Ishikawa (cell line): ENCODE measurements around the gene DPH2.

Experiments
- CEBPB ChIP-seq: IDR thresholded peaks from 2 replicates; pipeline ENCODE4 v1.6.1; 2012
- CREB1 ChIP-seq: IDR thresholded peaks from 2 replicates; pipeline ENCODE4 v1.6.1; 2012; ENCODE audit warnings: low read depth
- EGR1 ChIP-seq: IDR thresholded peaks from 2 replicates; pipeline ENCODE4 v1.6.1; 2012
- EP300 ChIP-seq: IDR thresholded peaks from 2 replicates; pipeline ENCODE4 v1.6.1; 2012; ENCODE audit warnings: borderline replicate concordance
- FOXM1 ChIP-seq: IDR thresholded peaks from 2 replicates; pipeline ENCODE4 v1.6.1; 2012; ENCODE audit warnings: low read depth, borderline replicate concordance
- MAX ChIP-seq: IDR thresholded peaks from 2 replicates; pipeline ENCODE4 v1.6.1; 2012
- NFIC ChIP-seq: IDR thresholded peaks from 2 replicates; pipeline ENCODE4 v1.6.1; 2012
- RAD21 ChIP-seq: IDR thresholded peaks from 2 replicates; pipeline ENCODE4 v1.6.1; 2012; ENCODE audit warnings: low read depth
- TAF1 ChIP-seq: IDR thresholded peaks from 2 replicates; pipeline ENCODE4 v1.6.1; 2012; ENCODE audit warnings: low read depth, mild to moderate bottlenecking
- TCF12 ChIP-seq: IDR thresholded peaks from 2 replicates; pipeline ENCODE4 v1.6.1; 2012; ENCODE audit warnings: low read depth
- TEAD4 ChIP-seq: IDR thresholded peaks from 2 replicates; pipeline ENCODE4 v1.6.1; 2012
- YY1 ChIP-seq: IDR thresholded peaks from 2 replicates; pipeline ENCODE4 v1.6.1; 2012; ENCODE audit warnings: low read depth
- ZBTB7A ChIP-seq: IDR thresholded peaks from 2 replicates; pipeline ENCODE4 v1.6.1; 2012; ENCODE audit warnings: low read depth
- TF ChIP-seq, protein P1 (sequence below): IDR thresholded peaks from 2 replicates; pipeline ENCODE4 v1.6.1; 2012
- TF ChIP-seq, protein P2 (sequence below): IDR thresholded peaks from 2 replicates; pipeline ENCODE4 v1.6.1; 2012; ENCODE audit warnings: low read depth, mild to moderate bottlenecking

Gene DPH2

DNA sequence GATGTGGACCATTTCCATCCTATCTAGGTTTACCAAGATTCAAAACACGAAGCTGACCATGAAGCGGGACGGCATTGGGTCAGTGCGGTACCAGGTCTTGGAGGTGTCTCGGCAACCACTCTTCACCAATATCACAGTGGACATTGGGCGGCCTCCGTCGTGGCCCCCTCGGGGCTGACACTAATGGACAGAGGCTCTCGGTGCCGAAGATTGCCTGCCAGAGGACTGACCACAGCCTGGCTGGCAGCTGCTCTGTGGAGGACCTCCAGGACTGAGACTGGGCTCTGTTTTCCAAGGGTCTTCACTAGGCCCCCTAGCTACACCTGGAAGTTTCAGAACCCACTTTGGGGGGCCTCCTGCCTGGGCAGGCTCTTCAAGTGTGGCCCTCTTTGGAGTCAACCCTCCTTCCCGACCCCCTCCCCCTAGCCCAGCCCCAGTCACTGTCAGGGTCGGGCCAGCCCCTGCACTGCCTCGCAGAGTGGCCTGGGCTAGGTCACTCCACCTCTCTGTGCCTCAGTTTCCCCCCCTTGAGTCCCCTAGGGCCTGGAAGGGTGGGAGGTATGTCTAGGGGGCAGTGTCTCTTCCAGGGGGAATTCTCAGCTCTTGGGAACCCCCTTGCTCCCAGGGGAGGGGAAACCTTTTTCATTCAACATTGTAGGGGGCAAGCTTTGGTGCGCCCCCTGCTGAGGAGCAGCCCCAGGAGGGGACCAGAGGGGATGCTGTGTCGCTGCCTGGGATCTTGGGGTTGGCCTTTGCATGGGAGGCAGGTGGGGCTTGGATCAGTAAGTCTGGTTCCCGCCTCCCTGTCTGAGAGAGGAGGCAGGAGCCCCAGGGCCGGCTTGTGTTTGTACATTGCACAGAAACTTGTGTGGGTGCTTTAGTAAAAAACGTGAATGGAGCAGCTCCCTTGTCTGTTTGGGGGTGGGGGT is 20.7 kb downstream of the DPH2 start:
- TF ChIP-seq ZBTB7A, result no peak
- no peak for TF ChIP-seq TAF1
- TF ChIP-seq, protein P1, sequence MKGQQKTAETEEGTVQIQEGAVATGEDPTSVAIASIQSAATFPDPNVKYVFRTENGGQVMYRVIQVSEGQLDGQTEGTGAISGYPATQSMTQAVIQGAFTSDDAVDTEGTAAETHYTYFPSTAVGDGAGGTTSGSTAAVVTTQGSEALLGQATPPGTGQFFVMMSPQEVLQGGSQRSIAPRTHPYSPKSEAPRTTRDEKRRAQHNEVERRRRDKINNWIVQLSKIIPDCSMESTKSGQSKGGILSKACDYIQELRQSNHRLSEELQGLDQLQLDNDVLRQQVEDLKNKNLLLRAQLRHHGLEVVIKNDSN, result no peak
- no peak for TF ChIP-seq NFIC
- no peak for TF ChIP-seq EP300
- no peak for TF ChIP-seq MAX
- TF ChIP-seq RAD21, result no peak

- TF ChIP-seq TAF1, result no peak
- TF ChIP-seq TCF12, result no peak
- TF ChIP-seq, protein P1, result no peak
- TF ChIP-seq NFIC, result no peak
- TF ChIP-seq, protein P2, sequence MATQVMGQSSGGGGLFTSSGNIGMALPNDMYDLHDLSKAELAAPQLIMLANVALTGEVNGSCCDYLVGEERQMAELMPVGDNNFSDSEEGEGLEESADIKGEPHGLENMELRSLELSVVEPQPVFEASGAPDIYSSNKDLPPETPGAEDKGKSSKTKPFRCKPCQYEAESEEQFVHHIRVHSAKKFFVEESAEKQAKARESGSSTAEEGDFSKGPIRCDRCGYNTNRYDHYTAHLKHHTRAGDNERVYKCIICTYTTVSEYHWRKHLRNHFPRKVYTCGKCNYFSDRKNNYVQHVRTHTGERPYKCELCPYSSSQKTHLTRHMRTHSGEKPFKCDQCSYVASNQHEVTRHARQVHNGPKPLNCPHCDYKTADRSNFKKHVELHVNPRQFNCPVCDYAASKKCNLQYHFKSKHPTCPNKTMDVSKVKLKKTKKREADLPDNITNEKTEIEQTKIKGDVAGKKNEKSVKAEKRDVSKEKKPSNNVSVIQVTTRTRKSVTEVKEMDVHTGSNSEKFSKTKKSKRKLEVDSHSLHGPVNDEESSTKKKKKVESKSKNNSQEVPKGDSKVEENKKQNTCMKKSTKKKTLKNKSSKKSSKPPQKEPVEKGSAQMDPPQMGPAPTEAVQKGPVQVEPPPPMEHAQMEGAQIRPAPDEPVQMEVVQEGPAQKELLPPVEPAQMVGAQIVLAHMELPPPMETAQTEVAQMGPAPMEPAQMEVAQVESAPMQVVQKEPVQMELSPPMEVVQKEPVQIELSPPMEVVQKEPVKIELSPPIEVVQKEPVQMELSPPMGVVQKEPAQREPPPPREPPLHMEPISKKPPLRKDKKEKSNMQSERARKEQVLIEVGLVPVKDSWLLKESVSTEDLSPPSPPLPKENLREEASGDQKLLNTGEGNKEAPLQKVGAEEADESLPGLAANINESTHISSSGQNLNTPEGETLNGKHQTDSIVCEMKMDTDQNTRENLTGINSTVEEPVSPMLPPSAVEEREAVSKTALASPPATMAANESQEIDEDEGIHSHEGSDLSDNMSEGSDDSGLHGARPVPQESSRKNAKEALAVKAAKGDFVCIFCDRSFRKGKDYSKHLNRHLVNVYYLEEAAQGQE, result no peak
- no peak for TF ChIP-seq CREB1
- no peak for TF ChIP-seq ZBTB7A
- no peak for TF ChIP-seq TEAD4
- TF ChIP-seq EGR1, result no peak
- no peak for TF ChIP-seq EP300
- TF ChIP-seq RAD21, result no peak
- TF ChIP-seq MAX, result no peak
- no peak for TF ChIP-seq FOXM1
- no peak for TF ChIP-seq CEBPB
- no peak for TF ChIP-seq YY1
Measured at GRCh38 chr1:43991200-43991475, 21.3 kb downstream of the DPH2 start.

DNA sequence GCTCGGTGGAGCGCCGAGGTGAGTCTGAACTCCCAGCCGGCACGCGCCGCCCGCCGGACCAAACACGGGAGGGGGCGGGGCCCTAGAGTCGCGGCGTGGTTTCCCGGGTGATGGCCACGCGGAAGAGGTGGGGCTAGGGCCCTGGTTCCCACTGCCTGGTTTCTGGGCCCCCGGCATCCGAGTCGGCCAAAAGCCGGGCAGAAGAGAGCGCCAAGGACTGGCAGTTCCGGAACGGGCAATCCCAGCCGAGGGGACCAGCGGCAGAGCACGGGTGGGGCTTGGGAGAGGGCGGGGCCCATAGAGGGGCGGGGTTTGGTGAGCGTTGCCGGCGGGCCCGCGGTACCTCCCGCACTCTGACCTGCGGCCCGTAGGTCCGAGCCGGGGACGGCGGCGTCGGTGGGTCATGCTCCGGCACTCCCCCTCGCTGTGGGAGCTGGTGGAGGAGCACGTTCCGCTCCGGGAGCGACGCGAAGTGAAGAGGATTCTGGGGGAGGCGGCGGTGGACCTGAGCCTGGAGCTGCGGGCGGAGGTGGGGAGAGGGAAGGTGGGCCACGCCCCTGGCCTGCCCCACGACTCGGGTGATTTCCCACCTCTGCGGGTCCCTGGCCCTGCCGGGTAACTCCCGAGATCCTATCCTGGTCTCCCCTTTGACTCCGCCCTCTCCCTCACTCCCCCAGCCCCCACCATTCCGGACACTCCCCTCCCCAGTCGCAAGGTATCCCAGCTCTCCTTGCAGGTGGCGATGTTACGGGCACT is 21.8 kb downstream of the DPH2 start, which contains the start of gene CCDC24:
CCDC24 (plus strand) TSS at position 124 of the 756 bp plus-strand sequence; CDS start at position 404, 280 bp downstream.
- TF ChIP-seq TCF12 (no peak), YY1 (no peak), FOXM1 (no peak), TEAD4 (no peak), EGR1 (no peak), RAD21 (no peak; the same call in 1 of the 2 replicates), CEBPB (no peak), CREB1 (no peak), EP300 (no peak), NFIC (peak; percentile 33; the same call in 1 of the 2 replicates), ZBTB7A (0 out of 2 replicates have a peak, but pooled peaks have one; percentile 41), MAX (peak; percentile 73; the same call in 1 of the 2 replicates), TAF1 (no peak; the same call in 1 of the 2 replicates)
- TF ChIP-seq, protein P1, result no peak
- TF ChIP-seq, protein P2, result no peak

- no peak for TF ChIP-seq RAD21
- no peak for TF ChIP-seq CEBPB
- TF ChIP-seq EP300, result no peak
- TF ChIP-seq ZBTB7A, result no peak
- TF ChIP-seq, protein P1, result no peak
- TF ChIP-seq YY1, result no peak
- no peak for TF ChIP-seq EGR1
- no peak for TF ChIP-seq TEAD4
- TF ChIP-seq NFIC, result no peak
- TF ChIP-seq, protein P2, result no peak
- no peak for TF ChIP-seq CREB1
- TF ChIP-seq TCF12, result no peak
- TF ChIP-seq TAF1, result no peak
- no peak for TF ChIP-seq MAX
- no peak for TF ChIP-seq FOXM1
Measured at GRCh38 chr1:43992232-43992995, 22.6 kb downstream of the DPH2 start.
